HL-60 (cell line): Measurements from ENCODE around the gene RUSF1.

Source experiments
- CTCF ChIP-seq: IDR thresholded peaks from one replicate; pipeline ENCODE4 v1.5.1; 2011; ENCODE audit warnings: low read length, control low read depth, inconsistent platforms; ENCODE audit not compliant: insufficient read depth
- REST ChIP-seq: IDR thresholded peaks from 2 replicates; pipeline ENCODE4 v1.6.1; 2012; ENCODE audit warnings: low read depth; ENCODE audit not compliant: insufficient replicate concordance

GRCh38 chr16:31483081-31483480 is 25.1 kb downstream of the RUSF1 start, which contains the start of gene SLC5A2:
- TF ChIP-seq CTCF (no peak), REST (no peak)
